Naive thymus-derived CD4-positive, alpha-beta T cell (primary cell): ENCODE results near the gene DYNC1I1. TPM values are rescaled to one million over a fixed set of nuclear protein-coding genes. Genes with fewer than 3 reads are reported as not detected.

Experiments
- ATAC-seq: fragments of 150-1000 bp; cut with Tn5 transposase; 2 replicates; pipeline ENCODE4 v1.10.0; 2021; ENCODE audit warnings: mild to moderate bottlenecking, moderate library complexity
- CTCF ChIA-PET: fragments of 350-600 bp; sonication (Branson Sonifier 250); formaldehyde crosslinking; loops from one replicate; lab custom pipeline; 2021; ENCODE audit warnings: antibody characterized with exemption; lab: Charles Lee
- POLR2A ChIA-PET: fragments of 350-600 bp; sonication (Branson Sonifier 250); formaldehyde crosslinking; loops from one replicate; lab custom pipeline; 2021; ENCODE audit warnings: antibody characterized with exemption, inconsistent platforms; lab: Charles Lee
- DNase-seq, 9 donors: peaks; one replicate each; pipeline versions ENCODE4 v3.0.0 to v3.0.0-alpha.2; 2020 to 2022; ENCODE audit warnings: mixed read lengths in 1 of 9
- H3K27ac ChIP-seq: one replicate; pipeline ENCODE4 v1.7.0; 2013; ENCODE audit warnings: mild to moderate bottlenecking, low read depth, low read length, moderate library complexity
- H3K27me3 ChIP-seq, 2 donors: one replicate each; pipeline ENCODE4 v1.7.0; 2013; ENCODE audit warnings: low read length in 2 of 2, mild to moderate bottlenecking in 2 of 2, moderate library complexity in 2 of 2; ENCODE audit not compliant: control insufficient read depth in 2 of 2, insufficient read depth in 2 of 2
- H3K36me3 ChIP-seq, 3 experiments: 1 replicate in 2 of 3; 2 replicates in 1 of 3; pipeline ENCODE4 v1.7.0; 2013; ENCODE audit warnings: low read length in 3 of 3, mild to moderate bottlenecking in 3 of 3, moderate library complexity in 1 of 3; ENCODE audit not compliant: insufficient read depth in 3 of 3, control insufficient read depth in 2 of 3
- H3K4me1 ChIP-seq, 2 donors: one replicate each; pipeline ENCODE4 v1.7.0; 2013; ENCODE audit warnings: low read length in 2 of 2, mild to moderate bottlenecking in 2 of 2, moderate library complexity in 1 of 2; ENCODE audit not compliant: control insufficient read depth in 2 of 2, insufficient read depth in 2 of 2
- H3K4me3 ChIP-seq: 2 replicates; pipeline ENCODE4 v1.7.0; 2013; ENCODE audit warnings: mild to moderate bottlenecking, low read length
- H3K9me3 ChIP-seq, 3 experiments: 1 replicate in 2 of 3; 2 replicates in 1 of 3; pipeline ENCODE4 v1.7.0; 2013; ENCODE audit warnings: low read length in 3 of 3; ENCODE audit not compliant: control insufficient read depth in 2 of 3
- H3K27ac Mint-ChIP-seq, 9 donors: one replicate each; pipeline ENCODE4 v1.8.0; 2020 to 2022; ENCODE audit warnings: mixed read lengths in 9 of 9, mild to moderate bottlenecking in 8 of 9, moderate library complexity in 5 of 9, inconsistent platforms in 2 of 9
- H3K27me3 Mint-ChIP-seq, 5 donors: one replicate each; pipeline ENCODE4 v1.8.0; 2021 to 2022; ENCODE audit warnings: mixed read lengths in 5 of 5, mild to moderate bottlenecking in 1 of 5
- H3K36me3 Mint-ChIP-seq, 5 donors: one replicate each; pipeline ENCODE4 v1.8.0; 2020 to 2022; ENCODE audit warnings: mixed read lengths in 5 of 5, mild to moderate bottlenecking in 3 of 5, inconsistent platforms in 1 of 5
- H3K4me1 Mint-ChIP-seq, 7 donors: one replicate each; pipeline ENCODE4 v1.8.0; 2020 to 2022; ENCODE audit warnings: mixed read lengths in 7 of 7, mild to moderate bottlenecking in 3 of 7, inconsistent platforms in 1 of 7
- H3K4me3 Mint-ChIP-seq, 10 donors: one replicate each; pipeline ENCODE4 v1.8.0; 2020 to 2022; ENCODE audit warnings: mild to moderate bottlenecking in 10 of 10, mixed read lengths in 10 of 10, moderate library complexity in 6 of 10, inconsistent platforms in 2 of 10
- H3K9me3 Mint-ChIP-seq, 11 donors: one replicate each; pipeline ENCODE4 v1.8.0; 2020 to 2022; ENCODE audit warnings: mixed read lengths in 11 of 11, mild to moderate bottlenecking in 4 of 11, inconsistent platforms in 1 of 11, moderate library complexity in 1 of 11
- intact Hi-C, 2 donors: fragments of 100-400 bp; cut with micrococcal nuclease; formaldehyde crosslinking; loops; one replicate each; pipeline ENCODE4 v1.15.1; 2023
- polyA plus RNA-seq, 2 donors: library from polyadenylated mRNA; unstranded; fragments of 300-500 nt; fragmentation: Illumina TruSeq; gene quantifications; one replicate each; pipeline ENCODE4 v1.2.3, GENCODE V29; 2021
- total RNA-seq, 6 experiments: library from RNA in 5 of 6; stranded (reverse) in 5 of 6; gene quantifications; 1 replicate in 5 of 6; 2 replicates in 1 of 6; pipeline ENCODE4 v1.2.3 and lab custom pipeline; 2021 to 2026

Gene DYNC1I1
- total and polyA plus RNA-seq, 7 experiments from 2014 or later = 0.61 TPM; not detected in 6

GRCh38 chr7:96131525-96131924 is 359.2 kb downstream of the DYNC1I1 start:
- no peaks in the 10 kb centered on the region for H3K9me3 ChIP-seq
- no peak overlapping the region for H3K27ac ChIP-seq
- Mint-ChIP-seq H3K27ac (no peak overlapping the region), H3K27me3 (no peaks in the 10 kb centered on the region), H3K4me1 (no peaks in the 10 kb centered on the region), H3K36me3 (peaks cover 6 to 58% (median 35%) of the 10 kb centered on the region in 5 donors), H3K4me3 (no peak overlapping the region), H3K9me3 (peaks cover 0 to 3% (median 0%) of the 10 kb centered on the region in 11 donors)
- DNase-seq = no peak
- ATAC-seq = no peak
- no peaks in the 10 kb centered on the region for H3K4me1 ChIP-seq
- ChIA-PET CTCF (no interaction called here), POLR2A (no interaction called here)
- intact Hi-C loops = no loop called here
- no peaks in the 10 kb centered on the region for H3K27me3 ChIP-seq
- no peak overlapping the region for H3K4me3 ChIP-seq
- H3K36me3 ChIP-seq = peaks cover 0 to 3% (median 0%) of the 10 kb centered on the region in 3 experiments

- Histone ChIP-seq H3K9me3 (no peaks in the 10 kb centered on the region), H3K27me3 (no peaks in the 10 kb centered on the region), H3K4me3 (no peak overlapping the region), H3K36me3 (peaks cover 0 to 3% (median 0%) of the 10 kb centered on the region in 3 experiments), H3K27ac (no peak overlapping the region), H3K4me1 (no peaks in the 10 kb centered on the region)
- ATAC-seq (no peak), DNase-seq (no peak)
- Mint-ChIP-seq H3K4me3 (no peak overlapping the region), H3K27me3 (no peaks in the 10 kb centered on the region), H3K36me3 (peaks cover 4 to 65% (median 35%) of the 10 kb centered on the region in 5 donors), H3K4me1 (peaks cover 0 to 1% (median 0%) of the 10 kb centered on the region in 7 donors), H3K27ac (no peak overlapping the region), H3K9me3 (no peaks in the 10 kb centered on the region)
- CTCF ChIA-PET = no interaction called here
- intact Hi-C loops = no loop called here
- POLR2A ChIA-PET = no interaction called here
Observed at GRCh38 chr7:96135241-96135640, 362.9 kb downstream of the DYNC1I1 start.

GRCh38 chr7:96136600-96137239 is 364.4 kb downstream of the DYNC1I1 start:
- H3K36me3 ChIP-seq = no peaks in the 10 kb centered on the region
- H3K27ac ChIP-seq = no peak overlapping the region
- no peaks in the 10 kb centered on the region for H3K4me1 ChIP-seq
- no peak overlapping the region for H3K4me3 ChIP-seq
- Mint-ChIP-seq H3K9me3 (no peaks in the 10 kb centered on the region), H3K27me3 (no peaks in the 10 kb centered on the region), H3K4me1 (peaks cover 0 to 1% (median 0%) of the 10 kb centered on the region in 7 donors), H3K4me3 (no peak overlapping the region), H3K27ac (no peak overlapping the region), H3K36me3 (peaks cover 6 to 61% (median 28%) of the 10 kb centered on the region in 5 donors)
- ChIA-PET POLR2A (no interaction called here), CTCF (no interaction called here)
- DNase-seq (no peak), ATAC-seq (no peak)
- H3K9me3 ChIP-seq = no peaks in the 10 kb centered on the region
- intact Hi-C loops = no loop called here
- no peaks in the 10 kb centered on the region for H3K27me3 ChIP-seq

- ATAC-seq (no peak), DNase-seq (no peak)
- Histone ChIP-seq H3K9me3 (no peaks in the 10 kb centered on the region), H3K27ac (no peak overlapping the region), H3K36me3 (peaks cover 0 to 4% (median 0%) of the 10 kb centered on the region in 3 experiments), H3K4me3 (no peak overlapping the region), H3K27me3 (no peaks in the 10 kb centered on the region), H3K4me1 (no peaks in the 10 kb centered on the region)
- H3K36me3 Mint-ChIP-seq = peaks cover 4 to 59% (median 27%) of the 10 kb centered on the region in 5 donors
- ChIA-PET POLR2A (no interaction called here), CTCF (no interaction called here)
- intact Hi-C loops = no loop called here
- no peaks in the 10 kb centered on the region for H3K9me3 Mint-ChIP-seq
- H3K27me3 Mint-ChIP-seq = no peaks in the 10 kb centered on the region
- no peak overlapping the region for H3K27ac Mint-ChIP-seq
- no peak overlapping the region for H3K4me3 Mint-ChIP-seq
- H3K4me1 Mint-ChIP-seq = no peaks in the 10 kb centered on the region
Observed at GRCh38 chr7:96143495-96144259, 371.3 kb downstream of the DYNC1I1 start.

- CTCF ChIA-PET = no interaction called here
- no peaks in the 10 kb centered on the region for H3K4me1 ChIP-seq
- H3K36me3 ChIP-seq = peaks cover 0 to 4% (median 0%) of the 10 kb centered on the region in 3 experiments
- intact Hi-C loops = no loop called here
- H3K27ac Mint-ChIP-seq = no peak overlapping the region
- H3K9me3 Mint-ChIP-seq = peaks cover 0 to 1% (median 0%) of the 10 kb centered on the region in 11 donors
- H3K36me3 Mint-ChIP-seq = peaks cover 4 to 61% (median 28%) of the 10 kb centered on the region in 5 donors
- POLR2A ChIA-PET = no interaction called here
- no peaks in the 10 kb centered on the region for H3K9me3 ChIP-seq
- H3K4me3 Mint-ChIP-seq = no peak overlapping the region
- DNase-seq (no peak), ATAC-seq (no peak)
- no peaks in the 10 kb centered on the region for H3K27me3 Mint-ChIP-seq
- H3K27ac ChIP-seq = no peak overlapping the region
- H3K27me3 ChIP-seq = no peaks in the 10 kb centered on the region
- no peak overlapping the region for H3K4me3 ChIP-seq
- H3K4me1 Mint-ChIP-seq = no peaks in the 10 kb centered on the region
Observed at GRCh38 chr7:96144260-96144526, 371.8 kb downstream of the DYNC1I1 start.

Other genes with a start within 250 kb of the DYNC1I1 start
- gene PDK4, start 176.0 kb upstream of the DYNC1I1 start, total RNA-seq = 1 to 10 TPM in 2 of 5 experiments, under 1 TPM in 1, not detected in 2; 0.62 to 3.6 (median 1.2) TPM
- gene PDK4, start 176.0 kb upstream of the DYNC1I1 start, polyA plus RNA-seq = not detected